WERI-Rb-1 (cell line): ENCODE measurements around the gene SLC25A1.
A peak's percentile ranks its signal among the peaks of the same experiment; 100 is the strongest.

Experiments used
- DNase-seq: peaks from one replicate; pipeline ENCODE4 v3.0.0-alpha.2; 2020
- H3K27ac ChIP-seq: fragments of 250-450 bp; sonication (Bioruptor Pico); 2 replicates; pipeline ENCODE4 v1.5.1; 2020; ENCODE audit warnings: mild to moderate bottlenecking, moderate library complexity
- H3K27me3 ChIP-seq: fragments of 250-450 bp; sonication (Bioruptor Pico); 2 replicates; pipeline ENCODE4 v1.5.1; 2021; ENCODE audit warnings: mild to moderate bottlenecking, low read depth, moderate library complexity; ENCODE audit not compliant: insufficient read depth, severe bottlenecking
- H3K36me3 ChIP-seq: fragments of 250-450 bp; sonication (Bioruptor Pico); 2 replicates; pipeline ENCODE4 v1.5.1; 2020; ENCODE audit warnings: mild to moderate bottlenecking, moderate library complexity
- H3K4me3 ChIP-seq: 2 replicates; pipeline ENCODE4 v1.5.1; 2011; ENCODE audit warnings: low read depth, mild to moderate bottlenecking, control low read depth, low read length
- H3K9me3 ChIP-seq: fragments of 250-450 bp; sonication (Bioruptor Pico); 2 replicates; pipeline ENCODE4 v1.5.1; 2021; ENCODE audit warnings: mild to moderate bottlenecking, moderate library complexity; ENCODE audit not compliant: severe bottlenecking
- CTCF ChIP-seq: IDR thresholded peaks from 2 replicates; pipeline ENCODE4 v1.5.1; 2011; ENCODE audit warnings: low read depth, mild to moderate bottlenecking, control low read depth, inconsistent platforms, low read length

Gene SLC25A1

DNA sequence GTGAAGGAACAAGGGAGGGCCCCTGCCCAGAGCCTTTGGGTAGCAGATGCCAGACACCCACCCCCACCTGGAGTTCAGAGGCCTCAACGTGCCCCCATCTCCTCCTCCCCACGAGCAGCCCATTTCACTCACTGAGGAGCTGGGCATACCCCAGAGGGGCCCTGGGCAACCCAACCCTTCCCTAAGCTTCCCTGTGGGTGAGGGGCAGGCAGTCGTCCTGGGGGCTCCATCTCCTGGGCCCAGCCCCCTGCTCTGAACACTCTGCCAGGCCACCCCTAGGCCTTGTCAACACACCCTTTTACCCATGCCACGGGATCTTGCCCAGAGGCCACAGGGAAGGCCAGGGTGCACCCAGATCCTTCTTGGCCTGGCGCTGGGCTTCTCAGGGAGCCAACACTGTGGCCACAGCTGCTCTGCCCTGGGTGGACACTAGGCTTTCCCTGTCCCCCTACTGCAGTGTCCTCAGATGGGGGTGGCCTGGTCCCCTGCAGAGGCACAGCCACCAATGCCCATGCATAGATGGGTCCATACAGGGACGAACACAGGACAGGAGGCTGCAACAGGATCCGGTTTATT is 3.4 kb downstream of the SLC25A1 start:
- no peak for TF ChIP-seq CTCF
- Histone ChIP-seq H3K36me3 (peaks cover 17% of the 10 kb centered on the region), H3K4me3 (no peak overlapping the region), H3K27ac (no peak overlapping the region), H3K27me3 (peaks cover 12% of the 10 kb centered on the region), H3K9me3 (no peaks in the 10 kb centered on the region)
- DNase-seq: no peak

DNA sequence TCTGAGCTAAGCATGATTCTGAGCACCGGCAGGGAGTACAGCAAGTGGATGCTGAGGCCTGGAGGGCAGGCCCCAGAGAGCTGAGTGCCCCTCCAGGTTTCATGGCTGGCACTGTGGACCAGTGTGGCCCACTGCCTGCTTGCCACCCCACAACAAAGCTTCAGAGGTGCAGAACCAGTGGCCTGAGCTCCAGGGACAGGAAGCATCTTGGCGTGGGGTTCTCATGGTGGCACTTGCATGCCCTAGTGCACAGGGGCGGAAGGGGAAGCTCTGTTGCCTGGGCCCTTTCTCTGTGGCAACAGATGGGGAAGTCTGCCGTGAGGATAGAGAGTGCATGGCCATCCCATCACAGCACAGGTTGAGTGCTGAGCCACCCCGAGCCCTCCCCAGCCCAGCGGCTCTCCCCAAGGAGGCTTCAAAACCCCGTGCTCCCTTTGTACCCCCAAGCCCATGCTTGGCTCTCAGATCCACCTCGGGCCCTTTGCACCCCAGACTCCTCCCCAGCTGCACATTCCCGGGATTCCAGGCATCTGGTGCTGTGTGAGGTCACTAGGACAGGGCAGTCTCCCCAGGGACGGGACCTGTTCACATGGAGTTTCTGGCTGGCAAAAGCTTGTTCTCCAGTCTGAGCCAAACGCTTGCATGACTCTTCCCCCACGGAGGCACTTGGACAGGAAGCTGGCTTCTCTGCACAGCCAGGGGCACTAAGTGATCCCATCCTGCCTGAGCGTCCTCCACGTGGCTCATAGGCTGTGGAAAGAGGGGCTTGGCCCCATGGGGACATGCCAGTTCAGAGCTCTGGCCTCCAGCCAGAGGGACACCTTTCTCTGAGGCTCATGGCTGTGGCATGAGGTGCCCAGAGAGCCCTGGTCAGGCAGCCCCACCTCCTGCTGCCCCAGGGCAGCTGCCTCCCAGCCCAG is 4.2 kb downstream of the SLC25A1 start:
- no peak overlapping the region for H3K4me3 ChIP-seq
- peaks cover 15% of the 10 kb centered on the region for H3K27me3 ChIP-seq
- DNase-seq: no peak
- H3K9me3 ChIP-seq: no peaks in the 10 kb centered on the region
- no peak for TF ChIP-seq CTCF
- H3K36me3 ChIP-seq: peaks cover 17% of the 10 kb centered on the region
- H3K27ac ChIP-seq: no peak overlapping the region

- DNase-seq: no peak
- H3K27me3 ChIP-seq: peaks cover 24% of the 10 kb centered on the region
- no peak overlapping the region for H3K4me3 ChIP-seq
- TF ChIP-seq CTCF: no peak
- H3K27ac ChIP-seq: no peak overlapping the region
- peaks cover 17% of the 10 kb centered on the region for H3K36me3 ChIP-seq
- H3K9me3 ChIP-seq: no peaks in the 10 kb centered on the region
Measured at GRCh38 chr22:19173047-19174035, 5.2 kb downstream of the SLC25A1 start.

DNA sequence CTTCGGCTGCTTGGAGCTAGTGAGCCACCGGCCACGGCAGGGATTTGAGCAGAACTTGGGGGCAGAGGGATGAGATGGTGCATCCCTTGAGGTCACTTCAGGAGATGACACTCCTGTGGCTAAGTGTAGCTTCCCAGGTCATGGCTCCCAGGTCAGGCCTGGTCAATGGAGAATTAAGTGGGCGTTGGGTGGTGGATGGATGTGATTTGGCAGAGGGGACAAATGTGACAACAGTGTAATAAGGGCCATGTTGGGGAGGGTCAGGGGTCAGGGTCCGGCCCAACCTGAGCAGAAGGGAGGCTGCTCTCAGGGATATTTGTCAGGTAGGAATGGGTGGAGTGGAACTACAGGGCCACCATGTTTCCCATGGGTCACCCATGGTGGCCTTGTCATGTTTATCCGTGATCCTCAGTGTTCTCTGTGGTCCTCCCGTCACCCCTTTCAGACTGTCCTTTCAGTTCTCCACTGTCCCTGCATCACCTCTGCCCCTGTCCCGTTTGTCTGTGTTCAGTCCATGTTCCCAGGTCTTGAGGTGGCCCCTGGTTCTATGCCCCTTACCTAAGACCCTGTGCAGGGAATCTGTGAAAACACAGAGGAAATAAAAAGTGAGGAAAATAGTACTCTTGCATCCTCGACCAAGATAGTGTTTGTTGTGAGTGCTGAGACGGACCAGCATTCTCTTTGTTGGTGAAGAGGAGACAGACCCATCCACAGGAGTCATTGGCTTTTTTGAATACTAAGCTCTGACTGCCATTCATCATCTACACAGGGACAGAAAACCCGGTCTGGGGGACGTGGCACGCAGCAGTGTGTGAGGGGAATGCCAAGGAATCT is 6.1 kb downstream of the SLC25A1 start:
- peak overlapping the region; percentile 83 for H3K27ac ChIP-seq
- peaks cover 17% of the 10 kb centered on the region for H3K36me3 ChIP-seq
- no peak for DNase-seq
- H3K27me3 ChIP-seq: peaks cover 33% of the 10 kb centered on the region
- H3K9me3 ChIP-seq: no peaks in the 10 kb centered on the region
- H3K4me3 ChIP-seq: peak overlapping the region; percentile 93
- TF ChIP-seq CTCF: no peak

DNA sequence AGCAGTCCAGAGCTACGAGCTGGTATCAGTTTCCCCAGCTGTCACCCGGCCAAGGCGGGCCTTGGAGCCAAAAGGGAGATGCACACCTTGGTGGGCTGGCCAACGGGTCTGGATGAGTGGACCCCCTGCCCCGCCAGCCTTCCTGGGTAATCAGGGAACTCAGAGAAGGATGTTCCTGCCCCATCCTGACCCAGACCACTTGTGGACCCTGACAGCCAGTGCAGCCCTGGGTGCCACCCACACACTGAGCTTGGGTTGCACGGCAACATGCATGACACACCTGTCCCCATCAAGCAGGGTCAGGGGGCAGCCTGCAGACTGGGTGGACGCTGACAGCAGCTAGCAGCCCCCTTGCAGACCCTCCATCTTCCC is 8.6 kb downstream of the SLC25A1 start:
- H3K27me3 ChIP-seq: peaks cover 52% of the 10 kb centered on the region
- DNase-seq: no peak
- TF ChIP-seq CTCF: no peak
- no peak overlapping the region for H3K27ac ChIP-seq
- no peaks in the 10 kb centered on the region for H3K9me3 ChIP-seq
- peaks cover 3% of the 10 kb centered on the region for H3K36me3 ChIP-seq
- H3K4me3 ChIP-seq: peak overlapping the region; percentile 48; the same call in 1 of the 2 replicates
